ENCODE results near the gene RECQL5. TPM values are rescaled to one million over a fixed set of nuclear protein-coding genes. Genes with fewer than 3 reads are reported as not detected.

RECQL5 gene
- total RNA-seq, 1 donor from 2014 or later: 22.7 TPM

DNA sequence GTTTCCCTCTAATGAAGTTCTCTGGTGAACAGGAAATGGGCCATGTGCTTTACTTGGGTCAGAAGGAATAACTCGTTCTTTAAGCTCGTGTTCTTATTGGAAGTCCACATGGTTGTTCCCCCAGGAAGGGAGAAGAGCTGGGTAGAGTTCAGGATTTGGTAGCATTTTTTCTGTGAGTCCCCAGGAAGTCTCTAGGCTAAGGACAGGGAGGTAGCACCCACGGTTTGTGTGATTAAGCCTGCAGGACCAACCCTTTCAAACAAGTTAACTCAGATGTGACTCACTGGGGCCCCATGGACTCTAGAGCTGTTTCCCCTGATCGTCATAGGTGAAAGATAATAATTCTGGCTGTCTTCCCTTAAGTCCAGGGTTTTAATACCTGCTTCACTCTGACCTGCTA, 16.6 kb upstream of the RECQL5 start:
- H3K4me3 ChIP-seq: no peak overlapping the region
- no peaks in the 10 kb centered on the region for H3K9me3 Mint-ChIP-seq
- no peaks in the 10 kb centered on the region for H3K36me3 ChIP-seq
- peaks cover 14% of the 10 kb centered on the region for H3K4me1 ChIP-seq
- no peak overlapping the region for H3K4me2 ChIP-seq
- H3K27me3 ChIP-seq: no peaks in the 10 kb centered on the region
- H3K4me1 Mint-ChIP-seq: peaks cover 3% of the 10 kb centered on the region
- peaks cover 15% of the 10 kb centered on the region for H3K36me3 Mint-ChIP-seq
- H4K20me1 ChIP-seq (ENCODE audit: low read depth): peaks cover 66% of the 10 kb centered on the region
- peaks cover 53% of the 10 kb centered on the region for H3K79me2 ChIP-seq (ENCODE audit: low read depth)
- no peak overlapping the region for H3K27ac Mint-ChIP-seq
- H3K4me3 Mint-ChIP-seq: no peak overlapping the region
- H3K27ac ChIP-seq: no peak overlapping the region
- no peak for DNase-seq (ENCODE audit: low spot score)
- H3K9me3 ChIP-seq (ENCODE audit: low read depth): no peaks in the 10 kb centered on the region
- no peak for TF ChIP-seq EZH2 (IDR thresholded peaks at IDR 0.05)
- no peak for TF ChIP-seq EZH2phosphoT487 (IDR thresholded peaks at IDR 0.05)
- TF ChIP-seq CTCF (IDR thresholded peaks at IDR 0.05): no peak
- no peaks in the 10 kb centered on the region for H3K27me3 Mint-ChIP-seq (ENCODE audit: insufficient read depth, low read depth)
- no peak overlapping the region for H3K9ac ChIP-seq
- no peak overlapping the region for H2AFZ ChIP-seq (replicated peaks)
- H3F3A ChIP-seq (ENCODE audit: low read depth): peaks cover 20% of the 10 kb centered on the region

DNA sequence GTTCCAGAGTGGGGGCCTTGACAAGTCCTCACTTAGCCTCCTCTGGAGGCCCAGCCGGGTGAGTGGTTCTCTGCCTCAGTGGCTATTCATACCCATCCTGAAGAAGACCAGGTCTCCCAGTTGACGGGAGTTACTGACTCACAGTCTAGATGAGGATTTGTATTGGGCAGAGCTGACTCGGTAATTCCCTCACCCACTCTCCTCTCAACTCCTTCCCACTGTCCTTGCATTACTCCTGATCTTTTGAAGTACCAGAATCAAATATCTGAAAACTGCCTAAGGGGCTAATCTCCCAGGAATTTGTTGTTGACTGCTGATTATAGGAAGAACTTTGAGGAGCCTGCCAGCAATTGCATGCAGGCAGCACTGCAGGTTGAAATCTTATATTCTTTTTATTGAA, 14.3 kb upstream of the RECQL5 start:
- no peak overlapping the region for H3K4me3 ChIP-seq
- no peaks in the 10 kb centered on the region for H3K27me3 ChIP-seq
- H3K9me3 ChIP-seq (ENCODE audit: low read depth): no peaks in the 10 kb centered on the region
- peaks cover 53% of the 10 kb centered on the region for H4K20me1 ChIP-seq (ENCODE audit: low read depth)
- no peak overlapping the region for H3K4me2 ChIP-seq
- H3K9ac ChIP-seq: no peak overlapping the region
- no peaks in the 10 kb centered on the region for H3K4me1 ChIP-seq
- Mint-ChIP-seq H3K27ac (no peak overlapping the region), H3K36me3 (peaks cover 10% of the 10 kb centered on the region), H3K4me1 (no peaks in the 10 kb centered on the region), H3K4me3 (no peak overlapping the region), H3K27me3 (ENCODE audit: insufficient read depth, low read depth) (no peaks in the 10 kb centered on the region), H3K9me3 (no peaks in the 10 kb centered on the region)
- no peaks in the 10 kb centered on the region for H3F3A ChIP-seq (ENCODE audit: low read depth)
- H3K36me3 ChIP-seq: peaks cover 2% of the 10 kb centered on the region
- H3K79me2 ChIP-seq (ENCODE audit: low read depth): peaks cover 50% of the 10 kb centered on the region
- DNase-seq (ENCODE audit: low spot score): no peak
- H2AFZ ChIP-seq (replicated peaks): no peak overlapping the region
- no peak overlapping the region for H3K27ac ChIP-seq
- no peak for TF ChIP-seq EZH2phosphoT487 (IDR thresholded peaks at IDR 0.05)
- no peak for TF ChIP-seq CTCF (IDR thresholded peaks at IDR 0.05)
- TF ChIP-seq EZH2 (IDR thresholded peaks at IDR 0.05): no peak

GRCh38 chr17:75680431-75680830, 13.5 kb upstream of the RECQL5 start:
- Histone ChIP-seq H3K36me3 (peaks cover 3% of the 10 kb centered on the region), H3K4me2 (no peak overlapping the region), H2AFZ (replicated peaks) (no peak overlapping the region), H3K9ac (no peak overlapping the region), H3F3A (ENCODE audit: low read depth) (peaks cover under 1% of the 10 kb centered on the region), H3K79me2 (ENCODE audit: low read depth) (peaks cover 55% of the 10 kb centered on the region), H3K27ac (no peak overlapping the region), H3K4me3 (no peak overlapping the region), H3K9me3 (ENCODE audit: low read depth) (no peaks in the 10 kb centered on the region), H4K20me1 (ENCODE audit: low read depth) (peaks cover 51% of the 10 kb centered on the region), H3K4me1 (no peaks in the 10 kb centered on the region), H3K27me3 (no peaks in the 10 kb centered on the region)
- no peak overlapping the region for H3K27ac Mint-ChIP-seq
- no peak for DNase-seq (ENCODE audit: low spot score)
- H3K27me3 Mint-ChIP-seq (ENCODE audit: insufficient read depth, low read depth): no peaks in the 10 kb centered on the region
- TF ChIP-seq EZH2phosphoT487 (IDR thresholded peaks at IDR 0.05) (no peak), CTCF (IDR thresholded peaks at IDR 0.05) (no peak), EZH2 (IDR thresholded peaks at IDR 0.05) (no peak)
- H3K9me3 Mint-ChIP-seq: no peaks in the 10 kb centered on the region
- H3K4me3 Mint-ChIP-seq: no peak overlapping the region
- H3K36me3 Mint-ChIP-seq: peaks cover 10% of the 10 kb centered on the region
- H3K4me1 Mint-ChIP-seq: no peaks in the 10 kb centered on the region

Measured in neural progenitor cell (in vitro differentiated cells).